HepG2 (cell line): Measurements from ENCODE around the gene GRK4. TPM values are rescaled to one million over a fixed set of nuclear protein-coding genes. Genes with fewer than 3 reads are reported as not detected.

Experiments used
- ATAC-seq: fragments of 200-7000 bp; cut with Tn5 transposase; 3 replicates; pipeline ENCODE4 v1.9.1; 2020; ENCODE audit warnings: mild to moderate bottlenecking, moderate library complexity
- BruUV-seq: library from RNA; stranded (reverse); fragments of 400-500 nt; replicated peaks from 2 replicates; lab custom pipeline; 2021; lab: Mats Ljungman, UMichigan
- CTCF ChIA-PET: fragments of 300-600 bp; formaldehyde crosslinking; extraction: SDS; loops from one replicate; lab custom pipeline; 2021; ENCODE audit warnings: low total read pairs, inconsistent platforms, low intra/inter-chr PET ratio; lab: Yijun Ruan, JAX
- POLR2A ChIA-PET: fragments of 350-600 bp; sonication (Branson Sonifier 250); formaldehyde crosslinking; loops from one replicate; lab custom pipeline; 2020; ENCODE audit warnings: antibody characterized with exemption, inconsistent platforms; lab: Yijun Ruan, JAX
- DNase-seq: peaks from one replicate; pipeline ENCODE4 v3.0.0-alpha.2; 2015; ENCODE audit warnings: low spot score
- FAIRE-seq: peaks from 3 replicates; lab custom pipeline; 2011; peaks lifted over from hg19 to GRCh38; lab: Jason Lieb, UNC
- H2AFZ ChIP-seq: one replicate; pipeline ENCODE4 v1.6.1; 2011; ENCODE audit warnings: low read length, inconsistent platforms
- H3K27ac ChIP-seq: fragments of 300-600 bp; 3 replicates; pipeline ENCODE4 v1.8.0; 2011; ENCODE audit warnings: mixed run types, mild to moderate bottlenecking, mixed read lengths, low read length, inconsistent platforms; ENCODE audit not compliant: insufficient read depth; ENCODE audit errors: extremely low read length
- H3K27me3 ChIP-seq, 2 experiments: fragments of 200-600 bp in 1 of 2; 2 replicates in 1 of 2; 3 replicates in 1 of 2; pipeline versions ENCODE4 v1.6.0 to v1.8.0; 2011; ENCODE audit warnings: low read length in 2 of 2, mild to moderate bottlenecking in 2 of 2, moderate library complexity in 2 of 2, inconsistent platforms in 1 of 2; ENCODE audit not compliant: insufficient read depth in 2 of 2, control insufficient read depth in 1 of 2
- H3K36me3 ChIP-seq, 2 experiments: fragments of 200-600 bp in 1 of 2; replicated peaks in 1 of 2; 2 replicates in 1 of 2; 3 replicates in 1 of 2; pipeline versions ENCODE4 v1.5.1 to v1.8.0; 2011; ENCODE audit warnings: low read length in 2 of 2, inconsistent platforms in 1 of 2; ENCODE audit not compliant: insufficient read depth in 2 of 2, control insufficient read depth in 1 of 2
- H3K4me1 ChIP-seq: 2 replicates; pipeline ENCODE4 v1.5.1; 2012; ENCODE audit warnings: low read length, inconsistent platforms; ENCODE audit not compliant: insufficient read depth
- H3K4me2 ChIP-seq: 2 replicates; pipeline ENCODE4 v1.6.0; 2011; ENCODE audit warnings: low read depth, low read length, inconsistent platforms
- H3K4me3 ChIP-seq, 3 experiments: fragments of 200-600 bp in 1 of 3; sonication (generic), shearing (Covaris generic) in 1 of 3; replicated peaks in 1 of 3; 2 replicates each; pipeline ENCODE4 v1.5.1; 2011 to 2016; ENCODE audit warnings: low read length in 3 of 3, inconsistent platforms in 2 of 3, low read depth in 2 of 3, mild to moderate bottlenecking in 2 of 3, control low read depth in 1 of 3, mixed read lengths in 1 of 3; ENCODE audit not compliant: insufficient read depth in 1 of 3
- H3K79me2 ChIP-seq: one replicate; pipeline ENCODE4 v1.6.1; 2011; ENCODE audit warnings: low read length, inconsistent platforms; ENCODE audit not compliant: insufficient read depth
- H3K9ac ChIP-seq: 2 replicates; pipeline ENCODE4 v1.6.0; 2011; ENCODE audit warnings: mild to moderate bottlenecking, low read depth, low read length, inconsistent platforms; ENCODE audit not compliant: insufficient read depth
- H3K9me3 ChIP-seq: 2 replicates; pipeline ENCODE4 v1.5.1; 2012; ENCODE audit warnings: mild to moderate bottlenecking, low read length
- H4K20me1 ChIP-seq: 2 replicates; pipeline ENCODE4 v1.6.0; 2011; ENCODE audit warnings: inconsistent platforms, mild to moderate bottlenecking, low read length, moderate library complexity; ENCODE audit not compliant: insufficient read depth
- AGO2 ChIP-seq: fragments of 200-400 bp; formaldehyde crosslinking; optimal IDR thresholded peaks from 2 replicates; pipeline ENCODE3; 2017; ENCODE audit warnings: mild to moderate bottlenecking, low read depth, low read length, moderate library complexity
- CTCF ChIP-seq: sonication (generic); formaldehyde crosslinking; IDR thresholded peaks from 2 replicates; pipeline ENCODE4 v1.5.0; 2020; ENCODE audit warnings: mild to moderate bottlenecking, missing genetic modification reagents, moderate library complexity
- GZF1 ChIP-seq: sonication (generic); formaldehyde crosslinking; IDR thresholded peaks from 2 replicates; pipeline ENCODE4 v1.5.1; 2020; ENCODE audit warnings: mild to moderate bottlenecking, missing genetic modification reagents
- HIVEP1 ChIP-seq: sonication (generic); formaldehyde crosslinking; IDR thresholded peaks from 2 replicates; pipeline ENCODE4 v1.4.0; 2020; ENCODE audit warnings: mild to moderate bottlenecking, missing genetic modification reagents
- HMGXB4 ChIP-seq, 2 experiments: sonication (generic) in 1 of 2; formaldehyde crosslinking in 1 of 2; IDR thresholded peaks; 2 replicates each; pipeline versions ENCODE4 v1.4.0 to v1.6.1; 2018 to 2020; ENCODE audit warnings: missing genetic modification reagents in 2 of 2, borderline replicate concordance in 1 of 2, low read depth in 1 of 2, mild to moderate bottlenecking in 1 of 2, missing biosample characterization in 1 of 2
- HNRNPLL ChIP-seq: fragments of 200-400 bp; formaldehyde crosslinking; IDR thresholded peaks from 2 replicates; pipeline ENCODE4 v1.6.1; 2017; ENCODE audit warnings: mild to moderate bottlenecking, low read depth, low read length; ENCODE audit not compliant: poor library complexity, severe bottlenecking
- HOXA3 ChIP-seq: sonication (generic); formaldehyde crosslinking; IDR thresholded peaks from 2 replicates; pipeline ENCODE4 v1.5.0; 2020; ENCODE audit warnings: missing genetic modification reagents
- PCBP1 ChIP-seq: fragments of 200-400 bp; formaldehyde crosslinking; IDR thresholded peaks from 2 replicates; pipeline ENCODE4 v1.6.1; 2017; ENCODE audit warnings: mild to moderate bottlenecking, low read depth, low read length, borderline replicate concordance
- PHF5A ChIP-seq: IDR thresholded peaks from one replicate; pipeline ENCODE4 v1.6.1; 2018; ENCODE audit warnings: low read depth, missing genetic modification reagents; ENCODE audit not compliant: unreplicated experiment
- RAD21 ChIP-seq: fragments of 450-650 bp; formaldehyde crosslinking; IDR thresholded peaks from 2 replicates; pipeline ENCODE4 v1.5.0; 2020; ENCODE audit warnings: mild to moderate bottlenecking
- SSRP1 ChIP-seq: IDR thresholded peaks from 2 replicates; pipeline ENCODE4 v1.6.1; 2016; ENCODE audit warnings: control low read depth
- THAP9 ChIP-seq: sonication (generic); formaldehyde crosslinking; IDR thresholded peaks from 2 replicates; pipeline ENCODE4; 2020; ENCODE audit warnings: missing genetic modification reagents, mild to moderate bottlenecking, borderline replicate concordance
- ZBTB38 ChIP-seq: sonication (generic); formaldehyde crosslinking; IDR thresholded peaks from 2 replicates; pipeline ENCODE4 v1.5.1; 2020; ENCODE audit warnings: mild to moderate bottlenecking, missing genetic modification reagents
- ZEB1 ChIP-seq: IDR thresholded peaks from 2 replicates; pipeline ENCODE4 v1.6.1; 2012; ENCODE audit warnings: mild to moderate bottlenecking, low read depth, inconsistent platforms; ENCODE audit not compliant: insufficient replicate concordance
- ZNF343 ChIP-seq: sonication (generic); formaldehyde crosslinking; IDR thresholded peaks from 2 replicates; pipeline ENCODE4 v1.4.0; 2020; ENCODE audit warnings: mild to moderate bottlenecking, missing genetic modification reagents
- WGBS: methylation state at CpG from one replicate; pipeline ENCODE4 v1.1.6; 2017; ENCODE audit warnings: low lambda C conversion rate; 5-methylcytosine and 5-hydroxymethylcytosine counted together
- in situ Hi-C: cut with HindIII; loops from 2 replicates; pipeline ENCODE4 v1.10.0; 2017; ENCODE audit warnings: low pct_unique_long_range_greater_than_20kb; ENCODE audit not compliant: extremely low pct_ligation_motif_present
- intact Hi-C: fragments of 100-400 bp; cut with micrococcal nuclease; formaldehyde crosslinking; loops from one replicate; pipeline ENCODE4 v1.10.0; 2022; ENCODE audit not compliant: unreplicated experiment
- polyA plus RNA-seq, 8 experiments: library from polyadenylated mRNA; depleted of rRNA in 3 of 8; stranded (reverse) in 7 of 8; unstranded in 1 of 8; fragments of >200 nt; fragmentation: Illumina TruSeq in 4 of 8; extraction: Trizol in 4 of 8; gene quantifications; 2 replicates each; pipeline versions ENCODE4 v1.2.1 to v1.2.3, GENCODE V29; 2011 to 2016; ENCODE audit warnings: low read depth in 4 of 8, missing spikeins in 1 of 8, mixed read lengths in 1 of 8; ENCODE audit not compliant: insufficient read depth in 1 of 8
- total RNA-seq, 5 experiments: library from RNA; depleted of rRNA; stranded (reverse); fragments of >200 nt; fragmentation: Illumina TruSeq; extraction: Trizol; gene quantifications; 2 replicates each; pipeline ENCODE4 v1.2.3, GENCODE V29; 2016; ENCODE audit warnings: low read depth in 1 of 5

GRK4 gene
- total and polyA plus RNA-seq, 2 of the 13 experiments (the other 11 are each of a cell fraction or from before 2014, with no cell fraction given) = 1.8 to 2.0 TPM

GRCh38 chr4:2954358-2955185, 8.8 kb upstream of the GRK4 start:
- peaks cover 32 to 75% of the 10 kb centered on the region in 2 experiments for H3K36me3 ChIP-seq
- intact Hi-C loops = no loop called here
- TF ChIP-seq AGO2 (peak; percentile 49), CTCF (CRISPR knock-in tag) (peak; percentile 72), PCBP1 (0 out of 2 replicates have a peak, but pooled peaks have one; percentile 71), ZNF343 (no peak), THAP9 (CRISPR knock-in tag) (0 out of 2 replicates have a peak, but pooled peaks have one; percentile 6), RAD21 (CRISPR knock-in tag) (0 out of 2 replicates have a peak, but pooled peaks have one; percentile 12), HOXA3 (peak; percentile 62), HMGXB4 (CRISPR knock-in tag; IDR thresholded peaks at IDR 0.05; ENCODE audit: borderline replicate concordance in 1 of 2, low read depth in 1 of 2) (peak; percentile 49 to 68; a peak in 1 of 4 replicates), ZEB1 (peak; percentile 88), HNRNPLL (peak; percentile 41), HIVEP1 (CRISPR knock-in tag) (no peak), PHF5A (CRISPR knock-in tag) (no peak), ZBTB38 (CRISPR knock-in tag) (peak; percentile 29; the same call in 1 of the 2 replicates), GZF1 (CRISPR knock-in tag) (no peak), SSRP1 (CRISPR knock-in tag) (no peak)

More at GRCh38 chr4:2954358-2955185, 8.8 kb upstream of the GRK4 start:
- no peak overlapping the region for H3K4me3 ChIP-seq
- no peaks in the 10 kb centered on the region for H3K9me3 ChIP-seq
- H3K9ac ChIP-seq = no peak overlapping the region
- no peaks in the 10 kb centered on the region for H3K27me3 ChIP-seq
- peaks cover 33% of the 10 kb centered on the region; the same call in 1 of the 2 replicates for H3K4me1 ChIP-seq
- H4K20me1 ChIP-seq = peaks cover 11% of the 10 kb centered on the region
- in situ Hi-C loops = no loop called here
- ChIA-PET CTCF (interaction anchor here (0.7 to 2.0 kb wide), 8 partner anchors 9 to 945 kb away, joined by 3 to 10 read pairs (median 4); partner anchors contain the start of genes GRK4 and NOP14), POLR2A (interaction anchor here (1.4 to 2.0 kb wide), 2 partner anchors 9 to 19 kb away, joined by 5 to 15 read pairs; partner anchors contain the start of genes GRK4 and NOP14)
- peak overlapping the region; percentile 38 for H3K27ac ChIP-seq
- peaks cover 16% of the 10 kb centered on the region for H3K79me2 ChIP-seq
- H3K4me2 ChIP-seq = no peak overlapping the region
- no peak overlapping the region for H2AFZ ChIP-seq
- no TSS peak for BruUV-seq
- FAIRE-seq = no peak
- ATAC-seq = peak; percentile 81
- DNase-seq = no peak
- WGBS = 96% methylated on average over 31 of the region's 33 CpGs
